ENCODE measurements around the gene CEP192.

- TF ChIP-seq POLR2A (IDR thresholded peaks at IDR 0.05) (no peak), CTCF (IDR thresholded peaks at IDR 0.05) (no peak)
Observed at GRCh38 chr18:13014818-13015217, 23.7 kb downstream of the CEP192 start.

Measured in sigmoid colon (tissue), 3 donors.